GM20431 (cell line): Measurements from ENCODE around the gene TRIM64C.
"Not testable (repeated sequence)": the region's sequence is repeated elsewhere in the genome, so short reads cannot be mapped to it uniquely, and the experiment has no call there.

Source experiments
- in situ Hi-C: fragments of 300-500 bp; cut with MseI, MboI; formaldehyde crosslinking; loops from one replicate; pipeline ENCODE4 v1.15.0; 2020; ENCODE audit warnings: low sequenced_read_pairs; ENCODE audit not compliant: unreplicated experiment

TRIM64C gene

DNA sequence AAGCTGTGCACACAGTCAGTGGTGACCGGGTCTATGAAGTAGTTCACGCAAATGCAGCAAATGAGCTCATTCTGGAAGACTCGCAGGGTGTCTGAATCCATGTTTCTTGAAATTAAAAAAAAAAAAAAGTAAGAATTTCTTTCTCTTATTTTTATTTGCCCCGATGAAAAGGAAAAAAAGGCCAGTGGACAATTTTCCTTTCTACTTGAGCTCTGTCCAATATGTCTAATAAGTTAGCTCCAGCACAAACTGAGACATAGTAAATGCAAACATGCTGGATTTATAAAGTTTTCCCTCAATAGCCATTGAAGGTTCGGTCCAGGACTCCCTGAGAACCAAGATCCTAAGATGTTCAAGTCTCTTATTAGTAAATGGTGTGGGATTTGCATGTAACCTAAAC lies at the start of gene TRIM64C:
TRIM64C (minus strand) TSS at position 101 of the 400 bp plus-strand sequence; CDS start at position 101, 0 bp downstream.
- in situ Hi-C loops, result not testable (repeated sequence)

GRCh38 chr11:49102356-49102755 lies 43.4 kb upstream of the TRIM64C start:
- in situ Hi-C loops, result not testable (repeated sequence)

GRCh38 chr11:49069897-49070296 lies 11.0 kb upstream of the TRIM64C start:
- in situ Hi-C loops, result not testable (repeated sequence)

GRCh38 chr11:49049821-49050220 lies 9.1 kb downstream of the TRIM64C start:
- in situ Hi-C loops, result not testable (repeated sequence)

DNA sequence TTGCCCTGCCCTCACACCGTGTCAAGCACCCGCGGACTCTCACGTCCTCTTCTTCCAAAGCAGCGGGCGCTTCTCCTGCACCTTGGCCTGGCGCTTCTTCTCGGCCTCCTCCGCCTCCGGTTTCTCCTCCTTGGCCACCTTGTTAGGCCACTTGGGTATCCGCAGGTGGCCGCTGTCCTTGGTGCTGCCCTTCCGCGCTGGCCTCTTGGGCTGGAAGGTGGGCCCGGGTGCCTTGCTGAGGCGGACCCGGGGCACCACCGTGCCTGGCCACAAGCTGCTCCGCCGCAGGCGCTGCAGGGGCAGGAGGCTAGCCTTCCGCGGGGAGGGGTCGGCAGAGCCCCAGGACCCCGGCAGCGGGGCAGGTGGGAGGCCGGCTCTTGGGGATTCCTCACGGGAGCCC lies 10.7 kb downstream of the TRIM64C start:
- in situ Hi-C loops, result not testable (repeated sequence)

DNA sequence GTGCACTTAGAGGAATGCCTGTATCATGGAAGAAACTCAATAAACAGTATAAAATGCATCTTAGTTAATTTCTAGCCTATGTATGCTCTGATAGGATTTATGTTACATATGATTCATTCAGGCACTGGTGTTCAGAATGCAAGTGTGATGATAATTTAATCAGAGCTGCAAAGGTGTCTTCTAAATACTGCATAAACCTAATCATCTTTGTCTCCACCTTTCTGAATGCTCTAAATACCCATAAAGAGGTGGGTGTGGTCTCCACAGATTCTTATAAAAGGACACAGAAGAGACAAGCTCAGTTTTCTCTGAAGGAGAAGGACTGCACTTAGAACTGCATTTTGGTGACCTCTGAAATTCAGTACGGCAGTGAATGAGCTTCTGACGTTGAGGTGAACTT lies 30.4 kb downstream of the TRIM64C start, which contains the start of gene TRIM49B:
TRIM49B (plus strand) TSS at position 301 of the 400 bp plus-strand sequence. CDS start 2,777 bp downstream, outside the sequence.
- in situ Hi-C loops, result not testable (repeated sequence)
